ENCODE measurements around the gene STKLD1.

STKLD1 gene

DNA sequence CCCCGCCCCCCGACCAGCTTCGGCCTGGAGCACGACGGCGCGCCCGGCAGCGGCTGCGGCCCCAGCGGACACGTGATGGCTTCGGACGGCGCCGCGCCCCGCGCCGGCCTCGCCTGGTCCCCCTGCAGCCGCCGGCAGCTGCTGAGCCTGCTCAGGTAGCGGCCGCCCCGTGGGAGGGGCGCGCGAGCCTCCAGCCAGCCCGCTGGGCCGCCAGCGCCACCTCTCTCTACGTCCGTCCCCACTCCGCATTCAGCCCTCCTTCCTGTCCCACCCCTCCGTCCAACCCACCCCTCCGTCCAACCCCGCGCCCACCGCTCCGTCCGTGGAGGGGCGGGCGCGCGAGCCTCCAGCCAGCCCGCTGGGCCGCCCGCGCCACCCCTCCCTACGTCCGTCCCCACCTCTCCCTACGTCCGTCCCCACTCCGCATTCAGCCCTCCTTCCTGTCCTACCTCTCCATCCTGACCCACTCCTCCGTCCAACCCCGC is 52.5 kb downstream of the STKLD1 start:
- H3K36me3 ChIP-seq (ENCODE audit: control insufficient read depth in 2 of 2, insufficient read depth in 1 of 2, low read length in 2 of 2): peaks cover 0 to 16% of the 10 kb centered on the region in 2 experiments; a peak in 1 of 3 replicates
- no peak for TF ChIP-seq ZNF791 (tag by site-specific recombination; IDR thresholded peaks at IDR 0.05)
- TF ChIP-seq, protein P1, sequence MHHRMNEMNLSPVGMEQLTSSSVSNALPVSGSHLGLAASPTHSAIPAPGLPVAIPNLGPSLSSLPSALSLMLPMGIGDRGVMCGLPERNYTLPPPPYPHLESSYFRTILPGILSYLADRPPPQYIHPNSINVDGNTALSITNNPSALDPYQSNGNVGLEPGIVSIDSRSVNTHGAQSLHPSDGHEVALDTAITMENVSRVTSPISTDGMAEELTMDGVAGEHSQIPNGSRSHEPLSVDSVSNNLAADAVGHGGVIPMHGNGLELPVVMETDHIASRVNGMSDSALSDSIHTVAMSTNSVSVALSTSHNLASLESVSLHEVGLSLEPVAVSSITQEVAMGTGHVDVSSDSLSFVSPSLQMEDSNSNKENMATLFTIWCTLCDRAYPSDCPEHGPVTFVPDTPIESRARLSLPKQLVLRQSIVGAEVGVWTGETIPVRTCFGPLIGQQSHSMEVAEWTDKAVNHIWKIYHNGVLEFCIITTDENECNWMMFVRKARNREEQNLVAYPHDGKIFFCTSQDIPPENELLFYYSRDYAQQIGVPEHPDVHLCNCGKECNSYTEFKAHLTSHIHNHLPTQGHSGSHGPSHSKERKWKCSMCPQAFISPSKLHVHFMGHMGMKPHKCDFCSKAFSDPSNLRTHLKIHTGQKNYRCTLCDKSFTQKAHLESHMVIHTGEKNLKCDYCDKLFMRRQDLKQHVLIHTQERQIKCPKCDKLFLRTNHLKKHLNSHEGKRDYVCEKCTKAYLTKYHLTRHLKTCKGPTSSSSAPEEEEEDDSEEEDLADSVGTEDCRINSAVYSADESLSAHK (tag by site-specific recombination; IDR thresholded peaks at IDR 0.05): no peak
- TF ChIP-seq ZNF311 (tag by site-specific recombination; IDR thresholded peaks at IDR 0.05; ENCODE audit: borderline replicate concordance): no peak
- no peak for TF ChIP-seq ZNF341 (tag by site-specific recombination; IDR thresholded peaks at IDR 0.05; ENCODE audit: low read depth)
- TF ChIP-seq KLF7 (tag by site-specific recombination; IDR thresholded peaks at IDR 0.05; ENCODE audit: borderline replicate concordance): no peak
- TF ChIP-seq MEIS1 (CRISPR knock-in tag; IDR thresholded peaks at IDR 0.05; ENCODE audit: borderline replicate concordance): no peak
- 0 out of 2 replicates have a peak, but pooled peaks cover 3% of the 10 kb centered on the region for H3K4me1 ChIP-seq (ENCODE audit: control insufficient read depth, insufficient read depth, low read length)
- H3K4me3 ChIP-seq (ENCODE audit: low read depth, low read length): peak overlapping the region; percentile 8; the same call in 1 of the 2 replicates
- ChIA-PET CTCF (interaction anchor here (0.5 to 1.3 kb wide), 4 partner anchors 10 to 315 kb away, joined by 3 to 8 read pairs (median 3); partner anchors contain the start of gene REXO4), POLR2A (interaction anchor here (1.0 to 1.5 kb wide), 5 partner anchors 11 to 31 kb away, joined by 3 to 5 read pairs (median 4); partner anchors contain the start of genes CACFD1 and REXO4)
- H3K9me3 ChIP-seq (ENCODE audit: control insufficient read depth, insufficient read depth, low read depth, low read length): no peaks in the 10 kb centered on the region
- H3K27ac ChIP-seq (ENCODE audit: extremely low read depth, low read depth, low read length): no peak overlapping the region

- H3K9me3 ChIP-seq (ENCODE audit: control insufficient read depth, insufficient read depth, low read depth, low read length): no peaks in the 10 kb centered on the region
- ChIA-PET CTCF (interaction anchor here (0.6 kb wide), 1 partner anchor 10 kb away, joined by 3 read pairs; no protein-coding TSS in a partner anchor), POLR2A (no interaction called here)
- TF ChIP-seq EGR2 (tag by site-specific recombination; IDR thresholded peaks at IDR 0.05; ENCODE audit: low read depth) (peak; percentile 47; the same call in 1 of the 2 replicates), HIC1 (tag by site-specific recombination; IDR thresholded peaks at IDR 0.05) (no peak), ZNF146 (tag by site-specific recombination; IDR thresholded peaks at IDR 0.05) (no peak), IKZF3 (tag by site-specific recombination; IDR thresholded peaks at IDR 0.05) (no peak), ZEB2 (tag by site-specific recombination; IDR thresholded peaks at IDR 0.05) (no peak)
- H3K4me3 ChIP-seq (ENCODE audit: low read depth, low read length): no peak overlapping the region
- H3K36me3 ChIP-seq (ENCODE audit: control insufficient read depth in 2 of 2, insufficient read depth in 1 of 2, low read length in 2 of 2): peaks cover 0 to 16% of the 10 kb centered on the region in 2 experiments; a peak in 1 of 3 replicates
- H3K27ac ChIP-seq (ENCODE audit: extremely low read depth, low read depth, low read length): no peak overlapping the region
- H3K4me1 ChIP-seq (ENCODE audit: control insufficient read depth, insufficient read depth, low read length): 0 out of 2 replicates have a peak, but pooled peaks cover 3% of the 10 kb centered on the region
These were observed 53.0 kb downstream of the STKLD1 start for GRCh38 chr9:133429214-133429613.

DNA sequence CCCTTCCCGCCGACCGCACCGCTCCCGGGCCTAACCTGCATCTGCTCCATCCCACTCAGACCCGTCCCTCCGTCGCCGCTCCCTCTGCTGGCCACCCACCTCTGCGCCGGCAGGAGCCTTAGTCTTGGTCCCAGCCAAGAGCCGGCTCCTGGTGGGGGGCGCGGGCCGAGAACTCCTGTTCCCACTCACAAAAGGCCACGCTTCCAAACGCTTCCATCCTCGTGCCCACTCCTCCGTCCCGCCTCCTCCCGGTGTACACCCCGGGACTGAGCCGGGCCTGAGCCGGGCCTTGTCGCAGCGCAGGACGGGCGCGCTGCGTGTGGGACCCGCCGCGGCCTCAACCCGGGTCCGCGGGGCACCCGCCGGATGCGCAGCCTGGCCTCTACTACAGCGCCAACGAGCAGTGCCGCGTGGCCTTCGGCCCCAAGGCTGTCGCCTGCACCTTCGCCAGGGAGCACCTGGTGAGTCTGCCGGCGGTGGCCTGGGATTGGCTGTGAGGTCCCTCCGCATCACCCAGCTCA is 53.5 kb downstream of the STKLD1 start:
- Histone ChIP-seq H3K4me1 (ENCODE audit: control insufficient read depth, insufficient read depth, low read length) (0 out of 2 replicates have a peak, but pooled peaks cover 3% of the 10 kb centered on the region), H3K27ac (ENCODE audit: extremely low read depth, low read depth, low read length) (no peak overlapping the region), H3K9me3 (ENCODE audit: control insufficient read depth, insufficient read depth, low read depth, low read length) (no peaks in the 10 kb centered on the region), H3K4me3 (ENCODE audit: low read depth, low read length) (no peak overlapping the region), H3K36me3 (ENCODE audit: control insufficient read depth in 2 of 2, insufficient read depth in 1 of 2, low read length in 2 of 2) (peaks cover 0 to 16% of the 10 kb centered on the region in 2 experiments; a peak in 1 of 3 replicates)
- CTCF ChIA-PET: interaction anchor here (1.0 to 1.9 kb wide), 2 partner anchors 13 to 30 kb away, joined by 4 to 5 read pairs; partner anchors contain the start of gene CACFD1
- POLR2A ChIA-PET: interaction anchor here (1.4 to 2.1 kb wide), 2 partner anchors 10 to 30 kb away, joined by 4 to 12 read pairs; partner anchors contain the start of gene CACFD1
- TF ChIP-seq ZNF514 (tag by site-specific recombination; IDR thresholded peaks at IDR 0.05) (no peak), ZNF777 (tag by site-specific recombination; IDR thresholded peaks at IDR 0.05; ENCODE audit: borderline replicate concordance) (no peak), ELK4 (IDR thresholded peaks at IDR 0.05; ENCODE audit: borderline replicate concordance, low read depth, low read length) (no peak), ZBTB20 (tag by site-specific recombination; IDR thresholded peaks at IDR 0.05) (no peak), ZNF24 (tag by site-specific recombination; IDR thresholded peaks at IDR 0.05) (no peak), SP2 (tag by site-specific recombination; IDR thresholded peaks at IDR 0.05) (no peak), ZNF19 (tag by site-specific recombination; IDR thresholded peaks at IDR 0.05; ENCODE audit: low read depth) (no peak), ZNF843 (tag by site-specific recombination; IDR thresholded peaks at IDR 0.05) (no peak)
- TF ChIP-seq, protein P2, sequence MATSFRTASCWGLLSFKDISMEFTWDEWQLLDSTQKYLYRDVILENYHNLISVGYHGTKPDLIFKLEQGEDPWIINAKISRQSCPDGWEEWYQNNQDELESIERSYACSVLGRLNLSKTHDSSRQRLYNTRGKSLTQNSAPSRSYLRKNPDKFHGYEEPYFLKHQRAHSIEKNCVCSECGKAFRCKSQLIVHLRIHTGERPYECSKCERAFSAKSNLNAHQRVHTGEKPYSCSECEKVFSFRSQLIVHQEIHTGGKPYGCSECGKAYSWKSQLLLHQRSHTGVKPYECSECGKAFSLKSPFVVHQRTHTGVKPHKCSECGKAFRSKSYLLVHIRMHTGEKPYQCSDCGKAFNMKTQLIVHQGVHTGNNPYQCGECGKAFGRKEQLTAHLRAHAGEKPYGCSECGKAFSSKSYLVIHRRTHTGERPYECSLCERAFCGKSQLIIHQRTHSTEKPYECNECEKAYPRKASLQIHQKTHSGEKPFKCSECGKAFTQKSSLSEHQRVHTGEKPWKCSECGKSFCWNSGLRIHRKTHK (tag by site-specific recombination; IDR thresholded peaks at IDR 0.05): no peak
- TF ChIP-seq, protein P3, sequence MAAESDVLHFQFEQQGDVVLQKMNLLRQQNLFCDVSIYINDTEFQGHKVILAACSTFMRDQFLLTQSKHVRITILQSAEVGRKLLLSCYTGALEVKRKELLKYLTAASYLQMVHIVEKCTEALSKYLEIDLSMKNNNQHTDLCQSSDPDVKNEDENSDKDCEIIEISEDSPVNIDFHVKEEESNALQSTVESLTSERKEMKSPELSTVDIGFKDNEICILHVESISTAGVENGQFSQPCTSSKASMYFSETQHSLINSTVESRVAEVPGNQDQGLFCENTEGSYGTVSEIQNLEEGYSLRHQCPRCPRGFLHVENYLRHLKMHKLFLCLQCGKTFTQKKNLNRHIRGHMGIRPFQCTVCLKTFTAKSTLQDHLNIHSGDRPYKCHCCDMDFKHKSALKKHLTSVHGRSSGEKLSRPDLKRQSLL (tag by site-specific recombination; IDR thresholded peaks at IDR 0.05): no peak
